Neuronal stem cell (in vitro differentiated cells): ENCODE results near the gene DEPDC5.

Experiments used
- DNase-seq: peaks from one replicate; pipeline ENCODE4 v3.0.0-alpha.2; 2013; ENCODE audit warnings: low spot score
- H2AFZ ChIP-seq: one replicate; pipeline ENCODE4 v1.6.1; 2013; ENCODE audit warnings: mild to moderate bottlenecking, low read length, inconsistent platforms
- H2AK5ac ChIP-seq: 2 replicates; pipeline ENCODE4 v1.6.1; 2013; ENCODE audit warnings: low read depth, mild to moderate bottlenecking, inconsistent platforms, low read length, moderate library complexity, mixed read lengths
- H2BK120ac ChIP-seq: 2 replicates; pipeline ENCODE4 v1.6.1; 2013; ENCODE audit warnings: low read depth, mild to moderate bottlenecking, inconsistent platforms, low read length, moderate library complexity, mixed read lengths
- H2BK12ac ChIP-seq: one replicate; pipeline ENCODE4 v1.6.1; 2013; ENCODE audit warnings: low read length, inconsistent platforms
- H2BK15ac ChIP-seq: 2 replicates; pipeline ENCODE4 v1.6.1; 2013; ENCODE audit warnings: mild to moderate bottlenecking, low read length, inconsistent platforms, mixed read lengths
- H2BK5ac ChIP-seq: one replicate; pipeline ENCODE4 v1.6.1; 2013; ENCODE audit warnings: inconsistent platforms, mild to moderate bottlenecking, low read length, moderate library complexity
- H3K14ac ChIP-seq: one replicate; pipeline ENCODE4 v1.6.1; 2013; ENCODE audit warnings: low read length, inconsistent platforms
- H3K18ac ChIP-seq: 2 replicates; pipeline ENCODE4 v1.6.1; 2013; ENCODE audit warnings: low read length, inconsistent platforms
- H3K23ac ChIP-seq: 2 replicates; pipeline ENCODE4 v1.6.1; 2013; ENCODE audit warnings: low read depth, mild to moderate bottlenecking, mixed read lengths, low read length, inconsistent platforms; ENCODE audit not compliant: poor library complexity
- H3K27ac ChIP-seq: replicated peaks from 3 replicates; pipeline ENCODE4 v1.5.1; 2013; ENCODE audit warnings: low read length, inconsistent platforms
- H3K27me3 ChIP-seq, 3 experiments: 2 replicates each; pipeline ENCODE4 v1.6.1; 2013; ENCODE audit warnings: low read length in 3 of 3, mild to moderate bottlenecking in 2 of 3, inconsistent platforms in 1 of 3, low read depth in 1 of 3, mixed read lengths in 1 of 3, moderate library complexity in 1 of 3; ENCODE audit not compliant: control insufficient read depth in 3 of 3, insufficient read depth in 3 of 3
- H3K36me3 ChIP-seq, 2 donors: replicated peaks in 1 of 2; 2 replicates each; pipeline ENCODE4 v1.6.1; 2013; ENCODE audit warnings: low read length in 2 of 2; ENCODE audit not compliant: control insufficient read depth in 2 of 2, insufficient read depth in 2 of 2
- H3K4ac ChIP-seq: 2 replicates; pipeline ENCODE4 v1.6.1; 2013; ENCODE audit warnings: inconsistent platforms, mild to moderate bottlenecking, low read length, moderate library complexity
- H3K4me1 ChIP-seq, 2 donors: 1 replicate in 1 of 2; 2 replicates in 1 of 2; pipeline ENCODE4 v1.6.1; 2013; ENCODE audit warnings: low read length in 2 of 2, low read depth in 1 of 2; ENCODE audit not compliant: control insufficient read depth in 2 of 2, insufficient read depth in 1 of 2
- H3K4me2 ChIP-seq: one replicate; pipeline ENCODE4 v1.6.1; 2013; ENCODE audit warnings: mild to moderate bottlenecking, low read length, inconsistent platforms; ENCODE audit not compliant: insufficient read depth, poor library complexity, severe bottlenecking
- H3K4me3 ChIP-seq, 2 donors: 2 replicates each; pipeline ENCODE4 v1.5.1; 2013; ENCODE audit warnings: low read length in 2 of 2, mild to moderate bottlenecking in 2 of 2, inconsistent platforms in 1 of 2, moderate library complexity in 1 of 2
- H3K79me1 ChIP-seq: one replicate; pipeline ENCODE4 v1.6.1; 2013; ENCODE audit warnings: low read depth, mild to moderate bottlenecking, inconsistent platforms, low read length, moderate library complexity
- H3K9ac ChIP-seq: one replicate; pipeline ENCODE4 v1.6.1; 2013; ENCODE audit warnings: mild to moderate bottlenecking, low read depth, low read length, inconsistent platforms; ENCODE audit not compliant: poor library complexity
- H3K9me3 ChIP-seq, 2 donors: replicated peaks in 1 of 2; 2 replicates each; pipeline versions ENCODE3 to v1.6.1; 2013; ENCODE audit warnings: low read length in 2 of 2, mild to moderate bottlenecking in 2 of 2, inconsistent platforms in 1 of 2, low read depth in 1 of 2, mixed read lengths in 1 of 2, moderate library complexity in 1 of 2; ENCODE audit not compliant: control insufficient read depth in 2 of 2, insufficient read depth in 1 of 2
- H4K8ac ChIP-seq: one replicate; pipeline ENCODE4 v1.6.1; 2013; ENCODE audit warnings: low read depth, mild to moderate bottlenecking, inconsistent platforms, low read length, moderate library complexity
- H4K91ac ChIP-seq: one replicate; pipeline ENCODE4 v1.6.1; 2013; ENCODE audit warnings: low read length, low read depth, mild to moderate bottlenecking, inconsistent platforms; ENCODE audit not compliant: poor library complexity
- WGBS, 2 donors: extraction: QIAGEN DNeasy Blood & Tissue Kit; methylation state at CpG; one replicate each; pipeline ENCODE4 v1.1.7; 2013; ENCODE audit warnings: missing lambda C conversion rate in 2 of 2, mixed read lengths in 1 of 2; ENCODE audit not compliant: insufficient read length in 2 of 2, insufficient replicate concordance in 1 of 2; ENCODE audit errors: extremely low coverage in 2 of 2; 5-methylcytosine and 5-hydroxymethylcytosine counted together

Gene DEPDC5

DNA sequence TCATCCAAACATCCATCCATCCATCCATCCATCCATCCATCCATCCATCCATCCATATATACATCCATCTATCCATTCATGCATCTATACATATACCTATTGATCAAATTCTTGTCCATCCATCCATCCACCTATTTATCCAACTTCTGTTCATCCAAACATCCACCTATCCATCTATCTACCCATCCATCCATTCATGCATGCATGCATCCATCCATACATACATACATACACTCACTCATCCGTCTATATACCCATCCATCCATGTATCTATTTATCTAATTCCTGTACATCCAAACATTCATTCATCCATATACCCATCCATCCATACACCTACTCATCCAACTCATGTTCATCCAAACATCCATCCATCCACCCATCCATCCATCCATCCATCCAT, 171.2 kb downstream of the DEPDC5 start:
- H3K27me3 ChIP-seq = peaks cover 0 to 2% (median 0%) of the 10 kb centered on the region in 3 experiments
- no peak overlapping the region for H3K4me2 ChIP-seq
- no peak overlapping the region for H4K91ac ChIP-seq
- no peak overlapping the region for H2BK5ac ChIP-seq
- H3K4ac ChIP-seq = no peak overlapping the region
- H2BK12ac ChIP-seq = no peak overlapping the region
- no peak overlapping the region for H3K23ac ChIP-seq
- H3K14ac ChIP-seq = no peak overlapping the region
- H3K79me1 ChIP-seq = no peaks in the 10 kb centered on the region
- no peaks in the 10 kb centered on the region for H3K36me3 ChIP-seq
- no peak overlapping the region for H4K8ac ChIP-seq
- H3K4me3 ChIP-seq = no peak overlapping the region
- H3K18ac ChIP-seq = no peak overlapping the region
- DNase-seq = no peak
- H2AK5ac ChIP-seq = no peak overlapping the region
- no peak overlapping the region for H2AFZ ChIP-seq
- no peaks in the 10 kb centered on the region for H3K9me3 ChIP-seq
- peaks cover 9 to 12% of the 10 kb centered on the region in 2 donors for H3K4me1 ChIP-seq
- no peak overlapping the region for H3K9ac ChIP-seq
- H2BK15ac ChIP-seq = no peak overlapping the region
- no peak overlapping the region for H2BK120ac ChIP-seq
- 100% methylated on average over 1 of the region's 1 CpG for WGBS, 2 donors
- no peak overlapping the region for H3K27ac ChIP-seq

DNA sequence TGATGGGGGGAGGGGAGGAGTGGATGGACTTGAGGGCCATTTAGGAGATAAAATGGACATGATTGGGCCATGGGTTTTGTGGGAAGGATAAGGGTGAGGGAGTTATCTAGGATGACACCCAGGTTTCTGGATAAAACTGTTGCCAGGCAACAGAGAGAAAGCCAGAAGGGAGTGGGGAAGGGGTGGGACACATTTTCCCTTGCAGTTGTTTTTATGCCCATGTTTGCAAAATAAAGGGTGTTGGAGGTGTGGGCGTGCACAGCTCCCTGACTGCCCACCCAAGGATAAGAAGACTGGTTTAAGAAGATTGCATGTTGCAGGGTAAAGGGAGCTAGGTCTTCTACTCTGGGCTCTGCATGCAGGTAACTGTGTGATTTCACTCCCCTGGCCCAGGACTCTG, 172.2 kb downstream of the DEPDC5 start:
- Histone ChIP-seq H3K23ac (no peak overlapping the region), H4K91ac (no peak overlapping the region), H2AFZ (no peak overlapping the region), H3K4me2 (no peak overlapping the region), H2BK5ac (no peak overlapping the region), H3K9me3 (no peaks in the 10 kb centered on the region), H4K8ac (no peak overlapping the region), H3K4me1 (peaks cover 9 to 12% of the 10 kb centered on the region in 2 donors), H3K36me3 (no peaks in the 10 kb centered on the region), H3K4me3 (no peak overlapping the region), H3K4ac (no peak overlapping the region), H3K14ac (no peak overlapping the region), H3K18ac (no peak overlapping the region), H2BK12ac (no peak overlapping the region), H3K27ac (no peak overlapping the region), H3K79me1 (no peaks in the 10 kb centered on the region), H3K9ac (no peak overlapping the region), H2BK15ac (no peak overlapping the region), H2BK120ac (no peak overlapping the region), H3K27me3 (peaks cover 0 to 2% (median 0%) of the 10 kb centered on the region in 3 experiments), H2AK5ac (no peak overlapping the region)
- no peak for DNase-seq
- no CpG with 5 or more reads among the region's 1 CpG for WGBS, 2 donors

DNA sequence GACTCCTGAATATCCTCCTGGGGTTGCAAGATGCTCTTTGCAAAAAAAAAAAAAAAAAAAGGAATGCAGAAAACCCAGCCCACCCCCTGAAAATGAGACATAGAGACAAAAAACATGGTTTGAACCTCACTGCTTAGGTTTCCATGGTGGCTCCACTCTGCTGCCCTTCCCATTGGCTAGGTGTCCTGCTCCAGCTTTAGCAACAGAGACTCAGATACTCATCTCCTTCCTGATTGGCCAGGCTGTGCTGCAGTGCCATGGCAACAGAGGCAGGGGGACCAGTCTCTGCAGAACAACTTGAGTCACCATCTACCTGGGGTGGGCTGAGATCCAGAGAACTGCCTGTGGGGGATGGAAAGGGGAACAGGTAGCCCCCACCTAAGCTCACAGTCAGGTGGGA, 173.2 kb downstream of the DEPDC5 start:
- Histone ChIP-seq H3K4me3 (no peak overlapping the region), H2AK5ac (no peak overlapping the region), H2BK15ac (no peak overlapping the region), H4K8ac (no peak overlapping the region), H3K4me1 (peaks cover 9 to 12% of the 10 kb centered on the region in 2 donors), H3K23ac (no peak overlapping the region), H3K79me1 (no peaks in the 10 kb centered on the region), H3K4ac (no peak overlapping the region), H3K18ac (no peak overlapping the region), H2BK120ac (no peak overlapping the region), H3K14ac (no peak overlapping the region), H2BK5ac (no peak overlapping the region), H3K4me2 (no peak overlapping the region), H3K36me3 (no peaks in the 10 kb centered on the region), H3K27ac (no peak overlapping the region), H2BK12ac (no peak overlapping the region), H2AFZ (no peak overlapping the region), H3K27me3 (peaks cover 0 to 2% (median 0%) of the 10 kb centered on the region in 3 experiments), H3K9me3 (no peaks in the 10 kb centered on the region), H4K91ac (no peak overlapping the region), H3K9ac (no peak overlapping the region)
- DNase-seq = no peak

DNA sequence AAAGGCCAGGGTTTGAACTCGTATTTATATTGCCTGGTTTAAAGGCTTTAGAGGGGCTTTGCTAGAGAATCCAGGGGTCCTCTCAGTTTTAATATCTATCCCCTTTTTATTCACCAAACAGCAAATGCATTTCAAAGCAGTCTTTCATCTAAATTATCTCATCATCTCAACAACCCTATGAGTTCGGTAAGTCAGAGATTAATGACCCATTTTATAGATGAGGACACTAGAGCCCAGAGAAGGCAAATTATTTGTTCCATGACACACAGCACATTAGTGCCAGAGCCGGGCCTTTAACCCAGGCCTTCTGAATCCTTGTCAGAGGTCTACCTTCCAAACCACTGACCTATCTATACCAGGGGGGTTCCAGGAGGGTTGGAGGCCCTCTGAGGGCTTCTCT, 173.7 kb downstream of the DEPDC5 start:
- no peak overlapping the region for H3K23ac ChIP-seq
- no peak overlapping the region for H2BK15ac ChIP-seq
- peaks cover 0 to 2% (median 0%) of the 10 kb centered on the region in 3 experiments for H3K27me3 ChIP-seq
- no peaks in the 10 kb centered on the region for H3K79me1 ChIP-seq
- H2BK12ac ChIP-seq = no peak overlapping the region
- no peak overlapping the region for H3K4me3 ChIP-seq
- no peak overlapping the region for H3K18ac ChIP-seq
- H3K27ac ChIP-seq = no peak overlapping the region
- no peak overlapping the region for H2BK5ac ChIP-seq
- H2BK120ac ChIP-seq = no peak overlapping the region
- H3K4ac ChIP-seq = no peak overlapping the region
- WGBS, 2 donors = no CpG with 5 or more reads among the region's 3 CpGs
- no peak overlapping the region for H3K14ac ChIP-seq
- DNase-seq = no peak
- H3K36me3 ChIP-seq = no peaks in the 10 kb centered on the region
- H2AK5ac ChIP-seq = no peak overlapping the region
- no peak overlapping the region for H4K8ac ChIP-seq
- H3K9me3 ChIP-seq = no peaks in the 10 kb centered on the region
- no peak overlapping the region for H2AFZ ChIP-seq
- H3K9ac ChIP-seq = no peak overlapping the region
- no peak overlapping the region for H4K91ac ChIP-seq
- peaks cover 9 to 12% of the 10 kb centered on the region in 2 donors for H3K4me1 ChIP-seq
- H3K4me2 ChIP-seq = no peak overlapping the region
